Renal cortical epithelial cell (primary cell): Measurements from ENCODE around the gene STAT5A. TPM values are rescaled to one million over a fixed set of nuclear protein-coding genes. Genes with fewer than 3 reads are reported as not detected.

ENCODE experiments used
- total RNA-seq: library from RNA; depleted of rRNA; stranded (reverse); fragments of >200 nt; gene quantifications from 2 replicates; pipeline ENCODE4 v1.2.3, GENCODE V29; 2014

STAT5A gene
- total RNA-seq, 1 donor from 2014 or later, result 12.2 TPM

Other genes starting within 250 kb of the STAT5A start
- gene C17orf113, start 237.9 kb upstream of the STAT5A start, total RNA-seq, result 0.35 and 0.70 TPM in 2 replicates
- gene ZNF385C, start 190.0 kb upstream of the STAT5A start, total RNA-seq, result 0.10 TPM in 1 of 2 replicates, not detected in the other
- gene DHX58, start 175.8 kb upstream of the STAT5A start, total RNA-seq, result 9.3 and 15.5 TPM in 2 replicates
- 3.5 and 15.4 TPM in 2 replicates for gene KAT2A, start 167.1 kb upstream of the STAT5A start, total RNA-seq
- gene HSPB9, start 165.7 kb upstream of the STAT5A start, total RNA-seq, result not detected in 2 replicates
- 83.9 and 129 TPM in 2 replicates for gene RAB5C, start 133.5 kb upstream of the STAT5A start, total RNA-seq
- not detected in 2 replicates for gene KCNH4, start 107.4 kb upstream of the STAT5A start, total RNA-seq
- gene HCRT, start 103.0 kb upstream of the STAT5A start, total RNA-seq, result not detected in 2 replicates
- gene GHDC, start 94.0 kb upstream of the STAT5A start, total RNA-seq, result 30.6 and 69.0 TPM in 2 replicates
- gene STAT5B, start 12.1 kb upstream of the STAT5A start, total RNA-seq, result 17.2 and 27.2 TPM in 2 replicates
- gene STAT3, start 99.9 kb downstream of the STAT5A start, total RNA-seq, result 118 and 270 TPM in 2 replicates
- gene CAVIN1, start 134.8 kb downstream of the STAT5A start, total RNA-seq, result 256 and 383 TPM in 2 replicates
- 43.6 and 137 TPM in 2 replicates for gene ATP6V0A1, start 170.4 kb downstream of the STAT5A start, total RNA-seq
- gene NAGLU, start 247.7 kb downstream of the STAT5A start, total RNA-seq, result 24.8 and 42.2 TPM in 2 replicates